Hematopoietic multipotent progenitor cell treated with erythropoietin and hydrocortisone succinate and interleukin-3 and kit ligand, for 15 days (in vitro differentiated cells): ENCODE measurements around the gene DIP2B.
"Not testable (repeated sequence)": the region's sequence is repeated elsewhere in the genome, so short reads cannot be mapped to it uniquely, and the experiment has no call there.

Experiments used
- DNase-seq: peaks from one replicate; pipeline ENCODE4 v3.0.0-alpha.2; 2015; ENCODE audit warnings: low spot score

Gene DIP2B

DNA sequence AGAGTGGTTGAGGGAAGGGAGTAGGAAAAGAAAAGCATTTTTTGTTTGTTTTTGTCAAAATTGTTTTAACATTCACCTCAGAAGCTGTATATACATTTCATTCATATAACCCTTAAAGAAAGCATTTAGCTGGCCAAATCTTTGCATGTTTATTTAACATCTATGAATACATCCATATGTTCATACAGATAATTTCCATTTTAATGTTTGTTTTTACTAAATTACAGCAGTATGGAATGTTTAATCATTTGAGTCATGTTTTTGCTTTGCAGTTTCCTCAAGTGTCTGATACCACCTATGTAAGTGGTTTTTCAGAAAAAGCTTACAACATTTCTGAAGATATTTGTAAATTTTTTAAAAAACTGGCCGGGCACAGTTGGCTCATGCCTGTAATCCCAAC lies 174.8 kb downstream of the DIP2B start:
- no peak for DNase-seq

- not testable (repeated sequence) for DNase-seq
Observed at GRCh38 chr12:50681064-50681463, 176.3 kb downstream of the DIP2B start.

DNA sequence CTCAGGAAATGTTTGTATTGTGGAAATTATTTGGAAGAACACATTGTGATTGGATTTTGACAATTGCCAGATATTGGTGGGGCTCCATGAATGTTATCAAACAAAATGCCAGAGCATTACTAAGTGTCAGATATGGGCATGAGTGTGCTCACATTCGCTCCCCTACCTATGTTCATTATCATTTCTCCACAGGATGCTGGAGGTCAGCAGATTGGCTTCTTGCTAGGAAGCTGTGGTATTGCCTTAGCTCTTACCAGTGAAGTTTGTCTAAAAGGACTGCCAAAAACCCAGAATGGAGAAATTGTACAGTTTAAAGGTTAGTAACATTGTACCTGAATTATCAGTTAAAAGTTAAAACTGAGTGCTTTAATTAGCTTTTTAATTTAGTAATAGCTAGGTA lies 180.9 kb downstream of the DIP2B start:
- DNase-seq: no peak

- no peak for DNase-seq
Observed at GRCh38 chr12:50686406-50686805, 181.6 kb downstream of the DIP2B start.

- no peak for DNase-seq
Observed at GRCh38 chr12:50686976-50687375, 182.2 kb downstream of the DIP2B start.

GRCh38 chr12:50689437-50689836 lies 184.7 kb downstream of the DIP2B start:
- DNase-seq: no peak

- no peak for DNase-seq
Observed at GRCh38 chr12:50690925-50691324, 186.1 kb downstream of the DIP2B start.

DNA sequence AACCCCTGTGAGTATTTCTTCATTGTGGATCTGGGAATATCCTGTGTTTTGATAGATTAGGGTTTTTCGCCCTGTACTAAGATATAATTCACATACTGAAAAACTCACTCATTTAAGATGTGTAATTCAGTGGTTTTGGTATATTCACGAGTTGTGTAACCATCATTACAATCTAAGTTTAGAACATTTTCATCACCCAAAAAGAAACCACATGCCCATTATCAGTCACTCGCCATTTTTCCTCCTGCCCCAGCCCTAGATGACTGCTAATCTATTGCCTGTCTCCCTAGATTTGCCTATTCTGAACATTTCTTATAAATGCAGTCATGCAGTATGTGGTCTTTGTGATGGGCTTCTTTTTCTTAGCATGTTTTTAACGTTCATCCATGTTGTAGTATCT lies 191.2 kb downstream of the DIP2B start:
- DNase-seq: no peak

GRCh38 chr12:50696931-50697330 lies 192.1 kb downstream of the DIP2B start:
- no peak for DNase-seq

DNA sequence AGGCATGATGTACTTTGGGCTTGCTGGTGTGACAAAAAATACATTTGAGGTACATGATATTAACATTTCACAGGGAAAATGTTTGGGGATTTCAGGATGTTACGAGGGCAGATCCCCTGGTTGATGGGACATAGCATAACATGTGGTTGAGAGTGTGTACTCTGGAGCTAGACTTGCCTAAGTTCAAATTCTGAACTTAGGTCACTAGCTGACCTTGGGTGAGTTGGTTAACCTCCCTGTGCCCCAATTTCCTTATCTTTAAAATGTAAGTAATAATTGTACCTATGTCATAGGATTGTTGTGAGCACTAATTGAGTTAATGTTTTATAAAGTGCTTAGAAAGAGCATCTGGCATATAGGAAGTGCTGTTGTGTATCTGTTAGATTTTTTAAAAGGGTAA lies 194.4 kb downstream of the DIP2B start:
- DNase-seq: no peak

DNA sequence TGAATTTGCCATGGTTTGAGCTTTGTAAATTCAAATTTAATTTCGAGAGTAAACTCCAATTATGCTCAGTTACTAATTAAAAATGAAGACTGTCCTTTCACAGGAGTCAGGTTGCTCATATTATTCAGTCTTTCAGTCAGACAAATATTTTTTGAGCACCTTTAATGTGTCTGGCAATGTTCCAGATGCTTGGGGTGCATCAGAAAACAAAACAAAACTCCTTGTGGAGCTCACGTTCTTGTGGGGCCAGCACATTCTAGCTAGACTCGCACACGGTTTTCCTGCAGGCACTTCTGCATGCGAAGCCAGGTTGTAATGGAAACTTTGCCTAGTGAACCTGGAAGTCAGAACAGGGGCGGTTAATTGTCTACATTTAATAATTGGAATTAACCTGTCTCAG lies 195.2 kb downstream of the DIP2B start:
- DNase-seq: no peak

DNA sequence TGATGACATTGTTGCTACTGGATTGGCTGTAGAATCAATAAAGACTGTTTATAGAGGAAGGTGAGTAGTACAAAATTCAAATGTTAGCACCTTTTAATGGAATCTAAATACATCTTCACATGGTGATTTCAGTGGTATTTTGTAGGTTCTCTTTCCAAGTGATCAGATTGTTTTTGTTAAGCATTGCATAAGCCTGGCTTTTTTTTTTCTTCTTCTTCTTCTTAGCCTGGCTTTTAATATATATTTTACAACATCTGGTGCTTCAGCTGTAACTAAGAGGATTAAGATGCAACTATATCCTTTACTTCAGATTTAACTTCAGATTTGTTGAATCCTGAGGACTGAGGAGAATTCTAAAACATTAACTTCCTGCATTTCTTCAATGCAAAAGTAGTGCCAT lies 201.8 kb downstream of the DIP2B start:
- DNase-seq: no peak

DNA sequence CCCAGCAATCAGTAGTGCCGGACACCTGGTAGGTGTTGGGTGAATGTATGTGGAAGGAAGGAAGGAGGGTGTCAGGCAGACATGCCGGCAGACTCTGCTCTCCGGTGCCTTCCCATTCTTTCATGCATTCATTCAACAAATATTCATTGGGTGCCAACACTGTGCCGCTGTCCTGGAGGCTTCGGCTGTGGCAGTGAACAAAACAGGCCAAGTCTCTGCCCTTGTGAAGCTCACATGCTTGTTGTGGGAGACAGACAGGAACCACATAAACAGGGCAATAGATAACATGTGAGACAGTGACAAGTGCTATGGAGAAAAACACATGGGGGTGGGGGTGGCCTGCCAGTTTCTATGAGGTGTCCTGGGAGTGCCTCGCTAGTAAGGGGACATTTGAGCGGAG lies 202.6 kb downstream of the DIP2B start:
- DNase-seq: no peak

DNA sequence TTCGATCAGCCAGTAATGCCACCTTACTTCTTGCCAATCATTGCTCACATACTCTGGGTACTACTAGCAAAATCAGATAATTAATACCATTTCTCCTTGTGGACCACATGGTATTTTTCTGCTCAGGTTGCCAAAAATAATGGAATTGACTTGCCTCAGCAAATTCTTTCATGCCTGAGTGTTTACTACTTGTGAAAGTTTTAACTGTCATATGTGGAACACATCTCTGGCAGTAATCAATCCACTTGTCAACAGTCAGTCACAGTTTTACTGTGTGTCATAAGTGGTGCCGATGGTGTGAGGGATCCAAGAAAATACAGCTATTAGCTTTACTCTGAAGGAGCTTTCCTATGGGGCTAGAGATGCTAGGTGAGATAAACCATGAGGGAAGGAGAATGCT lies 203.8 kb downstream of the DIP2B start:
- no peak for DNase-seq

- DNase-seq: no peak
Observed at GRCh38 chr12:50711121-50711520, 206.3 kb downstream of the DIP2B start.

GRCh38 chr12:50715174-50715573 lies 210.4 kb downstream of the DIP2B start:
- DNase-seq: no peak

GRCh38 chr12:50718760-50719159 lies 214.0 kb downstream of the DIP2B start:
- no peak for DNase-seq

- no peak for DNase-seq
Observed at GRCh38 chr12:50720085-50720484, 215.3 kb downstream of the DIP2B start.

DNA sequence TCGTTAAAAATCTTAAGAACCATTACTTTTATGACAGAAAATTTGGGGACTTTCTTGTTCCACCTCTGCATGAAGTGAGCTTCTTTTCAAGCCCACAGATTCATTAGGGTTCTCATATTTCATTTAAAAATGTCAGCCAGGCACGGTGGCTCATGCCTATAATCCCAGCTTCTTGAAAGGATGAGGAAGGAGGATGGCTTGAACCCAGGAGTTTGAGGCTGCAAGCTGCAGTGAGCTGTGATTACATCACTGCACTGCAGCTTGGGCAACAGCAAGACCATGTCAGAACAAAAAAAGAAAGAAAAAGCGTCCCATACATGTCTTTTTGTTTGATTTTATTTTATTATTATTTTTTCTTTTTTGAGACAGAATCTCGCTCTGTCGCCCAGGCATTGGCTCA lies 215.7 kb downstream of the DIP2B start:
- DNase-seq: no peak

GRCh38 chr12:50723865-50724264 lies 219.1 kb downstream of the DIP2B start:
- DNase-seq: no peak

- no peak for DNase-seq
Observed at GRCh38 chr12:50725011-50725942, 220.5 kb downstream of the DIP2B start.

GRCh38 chr12:50727466-50727865 lies 222.7 kb downstream of the DIP2B start:
- DNase-seq: no peak

DNA sequence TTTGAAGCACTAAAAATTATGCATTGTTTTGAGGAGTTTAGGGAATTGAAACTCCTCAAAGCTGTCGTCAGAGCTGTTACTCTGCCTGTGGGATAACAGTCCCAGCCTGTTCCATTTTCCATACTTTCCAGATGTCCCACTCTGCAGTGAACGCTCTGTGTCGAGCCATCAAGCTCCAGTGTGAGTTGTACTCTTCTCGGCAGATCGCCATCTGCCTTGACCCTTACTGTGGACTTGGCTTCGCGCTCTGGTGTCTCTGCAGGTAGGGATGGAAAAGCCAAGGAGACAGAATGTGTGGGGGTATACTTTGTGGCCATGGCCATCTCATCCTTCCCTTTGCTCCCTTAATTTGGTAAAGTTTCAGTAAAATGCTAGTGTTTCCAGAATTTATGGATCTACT lies 223.6 kb downstream of the DIP2B start:
- DNase-seq: no peak

- no peak for DNase-seq
Observed at GRCh38 chr12:50728841-50729240, 224.1 kb downstream of the DIP2B start.
